GM12873 (cell line): ENCODE data around the gene PLXNA2.

Experiments used
- CTCF ChIP-seq: IDR thresholded peaks from 2 replicates; pipeline ENCODE4 v1.5.1; 2012; ENCODE audit warnings: low read depth, mild to moderate bottlenecking, moderate library complexity, low read length, control low read depth; ENCODE audit not compliant: insufficient read depth; ENCODE audit errors: missing control alignments

Gene PLXNA2

GRCh38 chr1:208264469-208265121, 20.4 kb upstream of the PLXNA2 start:
- no peak for TF ChIP-seq CTCF

GRCh38 chr1:208261874-208262273, 17.7 kb upstream of the PLXNA2 start:
- TF ChIP-seq CTCF, result no peak

- TF ChIP-seq CTCF, result no peak
These were observed 14.1 kb upstream of the PLXNA2 start for GRCh38 chr1:208258277-208258676.

GRCh38 chr1:208257351-208257750, 13.2 kb upstream of the PLXNA2 start:
- no peak for TF ChIP-seq CTCF

- no peak for TF ChIP-seq CTCF
These were observed 12.4 kb upstream of the PLXNA2 start for GRCh38 chr1:208256556-208256955.

GRCh38 chr1:208256091-208256490, 11.9 kb upstream of the PLXNA2 start:
- TF ChIP-seq CTCF, result no peak

- no peak for TF ChIP-seq CTCF
These were observed 10.7 kb upstream of the PLXNA2 start for GRCh38 chr1:208254862-208255261.
